CD14-positive monocyte (primary cell): ENCODE results near the gene GSTCD. TPM values are rescaled to one million over a fixed set of nuclear protein-coding genes. Genes with fewer than 3 reads are reported as not detected.

ENCODE experiments used
- DNase-seq, 3 donors: peaks; one replicate each; pipeline ENCODE4 v3.0.0-alpha.2; 2011 to 2022
- H2AFZ ChIP-seq: 2 replicates; pipeline ENCODE4 v1.6.0; 2012; ENCODE audit warnings: mild to moderate bottlenecking, low read depth, low read length, inconsistent platforms; ENCODE audit not compliant: insufficient read depth, poor library complexity, severe bottlenecking
- H3K27ac ChIP-seq, 2 donors: 1 replicate in 1 of 2; 2 replicates in 1 of 2; pipeline ENCODE4 v1.5.1; 2012 to 2013; ENCODE audit warnings: low read length in 2 of 2, control low read depth in 1 of 2, inconsistent platforms in 1 of 2, low read depth in 1 of 2, mild to moderate bottlenecking in 1 of 2
- H3K27me3 ChIP-seq, 2 donors: one replicate each; pipeline versions ENCODE4 v1.6.0 to v1.6.1; 2011 to 2013; ENCODE audit warnings: low read length in 2 of 2; ENCODE audit not compliant: control insufficient read depth in 2 of 2, insufficient read depth in 2 of 2
- H3K36me3 ChIP-seq, 2 donors: replicated peaks in 1 of 2; 1 replicate in 1 of 2; 2 replicates in 1 of 2; pipeline versions ENCODE4 v1.5.1 to v1.6.1; 2012 to 2013; ENCODE audit warnings: low read length in 2 of 2, control low read depth in 1 of 2, inconsistent platforms in 1 of 2, mild to moderate bottlenecking in 1 of 2; ENCODE audit not compliant: insufficient read depth in 2 of 2, control insufficient read depth in 1 of 2
- H3K4me1 ChIP-seq, 2 donors: 1 replicate in 1 of 2; 2 replicates in 1 of 2; pipeline versions ENCODE4 v1.5.1 to v1.6.1; 2012 to 2013; ENCODE audit warnings: low read length in 2 of 2, control low read depth in 1 of 2, inconsistent platforms in 1 of 2, mild to moderate bottlenecking in 1 of 2, moderate library complexity in 1 of 2; ENCODE audit not compliant: insufficient read depth in 2 of 2, control insufficient read depth in 1 of 2
- H3K4me2 ChIP-seq: replicated peaks from 2 replicates; pipeline ENCODE3; 2012; ENCODE audit warnings: low read length, moderate library complexity, mild to moderate bottlenecking; ENCODE audit not compliant: poor library complexity, severe bottlenecking; ENCODE audit errors: extremely low read depth
- H3K4me3 ChIP-seq, 3 experiments: fragments of 200-600 bp in 1 of 3; sonication (generic) in 1 of 3; replicated peaks in 1 of 3; 1 replicate in 2 of 3; 2 replicates in 1 of 3; pipeline ENCODE4 v1.5.1; 2011 to 2013; ENCODE audit warnings: low read length in 3 of 3, mild to moderate bottlenecking in 3 of 3, control low read depth in 2 of 3, low read depth in 2 of 3, inconsistent platforms in 1 of 3, moderate library complexity in 1 of 3
- H3K79me2 ChIP-seq: 2 replicates; pipeline ENCODE4 v1.6.0; 2012; ENCODE audit warnings: mild to moderate bottlenecking, control low read depth, inconsistent platforms, low read length, moderate library complexity; ENCODE audit not compliant: insufficient read depth
- H3K9ac ChIP-seq: 2 replicates; pipeline ENCODE4 v1.6.0; 2017; ENCODE audit warnings: low read length, mild to moderate bottlenecking; ENCODE audit not compliant: insufficient read depth, poor library complexity, severe bottlenecking
- H3K9me3 ChIP-seq, 2 donors: replicated peaks in 1 of 2; 1 replicate in 1 of 2; 2 replicates in 1 of 2; pipeline versions ENCODE4 v1.5.1 to v1.6.1; 2012 to 2013; ENCODE audit warnings: low read length in 2 of 2, control low read depth in 1 of 2; ENCODE audit not compliant: control insufficient read depth in 1 of 2, insufficient read depth in 1 of 2
- H4K20me1 ChIP-seq: 2 replicates; pipeline ENCODE4 v1.6.0; 2012; ENCODE audit warnings: mild to moderate bottlenecking, low read length, control low read depth, moderate library complexity; ENCODE audit not compliant: insufficient read depth
- H3K27ac Mint-ChIP-seq, 7 donors: one replicate each; pipeline ENCODE4 v1.8.0; 2020; ENCODE audit warnings: mild to moderate bottlenecking in 7 of 7, mixed read lengths in 7 of 7, moderate library complexity in 6 of 7, inconsistent platforms in 2 of 7
- H3K27me3 Mint-ChIP-seq, 3 donors: one replicate each; pipeline ENCODE4 v1.8.0; 2021 to 2022; ENCODE audit warnings: low read depth in 3 of 3, mild to moderate bottlenecking in 3 of 3, mixed read lengths in 3 of 3, moderate library complexity in 3 of 3, inconsistent platforms in 1 of 3
- H3K36me3 Mint-ChIP-seq, 2 donors: one replicate each; pipeline ENCODE4 v1.8.0; 2020; ENCODE audit warnings: mixed read lengths in 2 of 2, inconsistent platforms in 1 of 2, mild to moderate bottlenecking in 1 of 2
- H3K4me1 Mint-ChIP-seq: one replicate; pipeline ENCODE4 v1.8.0; 2020; ENCODE audit warnings: mild to moderate bottlenecking, mixed read lengths
- H3K4me3 Mint-ChIP-seq, 2 donors: one replicate each; pipeline ENCODE4 v1.8.0; 2020; ENCODE audit warnings: mild to moderate bottlenecking in 2 of 2, mixed read lengths in 2 of 2, moderate library complexity in 1 of 2
- H3K9me3 Mint-ChIP-seq, 7 donors: one replicate each; pipeline ENCODE4 v1.8.0; 2020 to 2022; ENCODE audit warnings: mixed read lengths in 7 of 7, mild to moderate bottlenecking in 6 of 7, moderate library complexity in 6 of 7, inconsistent platforms in 2 of 7
- CTCF ChIP-seq: fragments of 200-600 bp; IDR thresholded peaks from one replicate; pipeline ENCODE4 v1.8.0; 2022; ENCODE audit warnings: antibody characterized with exemption, mild to moderate bottlenecking
- WGBS: methylation state at CpG from one replicate; pipeline ENCODE4 v1.1.5; 2013; ENCODE audit warnings: missing lambda C conversion rate; ENCODE audit not compliant: insufficient coverage; 5-methylcytosine and 5-hydroxymethylcytosine counted together
- intact Hi-C, 2 donors: fragments of 100-400 bp; cut with micrococcal nuclease; formaldehyde crosslinking; loops; one replicate each; pipeline versions ENCODE4 v1.15.0 to v1.15.1; 2023
- polyA plus RNA-seq, 3 donors: library from polyadenylated mRNA; depleted of rRNA in 1 of 3; unstranded in 2 of 3; stranded (reverse) in 1 of 3; fragments of 300-500 nt in 2 of 3; fragments of >200 nt in 1 of 3; fragmentation: Illumina TruSeq in 2 of 3; gene quantifications; 1 replicate in 2 of 3; 2 replicates in 1 of 3; pipeline ENCODE4 v1.2.3, GENCODE V29; 2012 to 2021

Gene GSTCD
- polyA plus RNA-seq, 3 donors, result 0.93 to 1.5 (median 1.2) TPM

- peak overlapping the region; percentile 97 to 99 for H3K4me3 Mint-ChIP-seq
- WGBS, result 0% methylated on average over 2 of the region's 11 CpGs
These were observed 482 bp downstream of the GSTCD start for GRCh38 chr4:105709081-105709450.

GRCh38 chr4:105710012-105710600, 1.5 kb downstream of the GSTCD start:
- H3K4me3 Mint-ChIP-seq, result no peak overlapping the region
- no peaks in the 10 kb centered on the region for H3K27me3 Mint-ChIP-seq
- H3K36me3 ChIP-seq, result no peaks in the 10 kb centered on the region
- intact Hi-C loops, result no loop called here
- H3K9me3 ChIP-seq, result no peaks in the 10 kb centered on the region
- H3K27ac Mint-ChIP-seq, result no peak overlapping the region
- no peaks in the 10 kb centered on the region for H3K9me3 Mint-ChIP-seq
- H4K20me1 ChIP-seq, result no peaks in the 10 kb centered on the region
- H3K27me3 ChIP-seq, result no peaks in the 10 kb centered on the region
- H3K9ac ChIP-seq, result no peak overlapping the region
- H3K36me3 Mint-ChIP-seq, result no peaks in the 10 kb centered on the region
- no peak for TF ChIP-seq CTCF
- H3K4me2 ChIP-seq, result no peak overlapping the region
- peaks cover 30% of the 10 kb centered on the region for H3K4me1 Mint-ChIP-seq
- WGBS, result 100% methylated on average over 1 of the region's 16 CpGs
- no peak overlapping the region for H2AFZ ChIP-seq
- H3K79me2 ChIP-seq, result peaks cover 39% of the 10 kb centered on the region
- H3K4me1 ChIP-seq, result peaks cover 19 to 27% of the 10 kb centered on the region in 2 donors
- DNase-seq, result no peak
- H3K4me3 ChIP-seq, result no peak overlapping the region
- no peak overlapping the region for H3K27ac ChIP-seq

More at GRCh38 chr4:105709081-105709450, 482 bp downstream of the GSTCD start:
- Histone ChIP-seq H3K79me2 (peaks cover 46% of the 10 kb centered on the region), H3K27ac (peak overlapping the region; percentile 55 to 92), H3K9ac (peak overlapping the region; percentile 90), H3K4me3 (peak overlapping the region; percentile 67 to 98 (median 94)), H3K27me3 (no peaks in the 10 kb centered on the region), H3K4me1 (peaks cover 17 to 25% of the 10 kb centered on the region in 2 donors), H4K20me1 (no peaks in the 10 kb centered on the region), H3K4me2 (peak overlapping the region; percentile 81), H2AFZ (peak overlapping the region; percentile 96), H3K36me3 (no peaks in the 10 kb centered on the region), H3K9me3 (no peaks in the 10 kb centered on the region)
- TF ChIP-seq CTCF, result no peak
- peak in 2 of 3 donors; percentile 5 to 31 for DNase-seq
- H3K9me3 Mint-ChIP-seq, result no peaks in the 10 kb centered on the region
- intact Hi-C loops, result no loop called here
- H3K27me3 Mint-ChIP-seq, result no peaks in the 10 kb centered on the region
- H3K36me3 Mint-ChIP-seq, result no peaks in the 10 kb centered on the region
- peak overlapping the region; percentile 46 to 98 (median 95) for H3K27ac Mint-ChIP-seq
- H3K4me1 Mint-ChIP-seq, result peaks cover 26% of the 10 kb centered on the region
